GM21576 (cell line): ENCODE data around the gene BNC2.
"Not testable (repeated sequence)": the region's sequence is repeated elsewhere in the genome, so short reads cannot be mapped to it uniquely, and the experiment has no call there.

Experiments
- ATAC-seq: cut with Tn5 transposase; IDR thresholded peaks from one replicate; pipeline ENCODE4 v1.9.1; 2021; ENCODE audit warnings: mild to moderate bottlenecking, moderate library complexity; ENCODE audit not compliant: unreplicated experiment

BNC2 gene

GRCh38 chr9:16559418-16560188 lies 310.9 kb downstream of the BNC2 start:
- ATAC-seq = no peak

GRCh38 chr9:16555802-16556201 lies 314.7 kb downstream of the BNC2 start:
- no peak for ATAC-seq

GRCh38 chr9:16553869-16554540 lies 316.5 kb downstream of the BNC2 start:
- no peak for ATAC-seq

GRCh38 chr9:16552252-16552651 lies 318.2 kb downstream of the BNC2 start:
- no peak for ATAC-seq

GRCh38 chr9:16551692-16552091 lies 318.8 kb downstream of the BNC2 start:
- no peak for ATAC-seq

GRCh38 chr9:16545639-16546038 lies 324.8 kb downstream of the BNC2 start:
- no peak for ATAC-seq

GRCh38 chr9:16544842-16545241 lies 325.6 kb downstream of the BNC2 start:
- no peak for ATAC-seq

GRCh38 chr9:16543686-16544085 lies 326.8 kb downstream of the BNC2 start:
- ATAC-seq = no peak

- ATAC-seq = no peak
Observed at GRCh38 chr9:16543225-16543624, 327.2 kb downstream of the BNC2 start.

- ATAC-seq = no peak
Observed at GRCh38 chr9:16542290-16542689, 328.2 kb downstream of the BNC2 start.

- ATAC-seq = no peak
Observed at GRCh38 chr9:16540743-16541613, 329.5 kb downstream of the BNC2 start.

GRCh38 chr9:16539626-16540025 lies 330.8 kb downstream of the BNC2 start:
- ATAC-seq = not testable (repeated sequence)

- no peak for ATAC-seq
Observed at GRCh38 chr9:16535555-16535954, 334.9 kb downstream of the BNC2 start.

- no peak for ATAC-seq
Observed at GRCh38 chr9:16532681-16533450, 337.6 kb downstream of the BNC2 start.

- no peak for ATAC-seq
Observed at GRCh38 chr9:16532272-16532671, 338.2 kb downstream of the BNC2 start.

- ATAC-seq = no peak
Observed at GRCh38 chr9:16530669-16531642, 339.5 kb downstream of the BNC2 start.

- no peak for ATAC-seq
Observed at GRCh38 chr9:16527573-16527972, 342.9 kb downstream of the BNC2 start.

- no peak for ATAC-seq
Observed at GRCh38 chr9:16526380-16526779, 344.1 kb downstream of the BNC2 start.

GRCh38 chr9:16524823-16525222 lies 345.6 kb downstream of the BNC2 start:
- ATAC-seq = no peak

- ATAC-seq = no peak
Observed at GRCh38 chr9:16524078-16524477, 346.4 kb downstream of the BNC2 start.
